ENCODE results near the gene PRG2.

- no peak for TF ChIP-seq CTCF (IDR thresholded peaks at IDR 0.05)
- no peak for TF ChIP-seq POLR2A (IDR thresholded peaks at IDR 0.05; ENCODE audit: low read depth)
- no peak for TF ChIP-seq POLR2AphosphoS5 (IDR thresholded peaks at IDR 0.05)
- TF ChIP-seq EP300 (IDR thresholded peaks at IDR 0.05) = no peak
Observed at GRCh38 chr11:57380975-57381374, 9.5 kb downstream of the PRG2 start, which contains the start of gene PRG3.
